GM23248 (cell line): ENCODE results near the gene SLC26A5.

ENCODE experiments used
- EZH2 ChIP-seq: fragments of 200-600 bp; sonication (generic); IDR thresholded peaks from 2 replicates; pipeline ENCODE4 v1.6.1; 2018; ENCODE audit warnings: antibody characterized with exemption, mild to moderate bottlenecking; ENCODE audit not compliant: insufficient read depth, poor library complexity, severe bottlenecking
- EZH2phosphoT487 ChIP-seq: fragments of 200-600 bp; sonication (generic); IDR thresholded peaks from 2 replicates; pipeline ENCODE4 v1.6.1; 2018; ENCODE audit warnings: antibody characterized with exemption, moderate library complexity, mild to moderate bottlenecking, low read depth; ENCODE audit not compliant: insufficient read depth

- no peak for TF ChIP-seq EZH2
- no peak for TF ChIP-seq EZH2phosphoT487
Measured at GRCh38 chr7:103373866-103374643, 72.0 kb downstream of the SLC26A5 start.
